KMS-11 (cell line): ENCODE measurements around the gene IMMT.

Experiments used
- H2AFZ ChIP-seq: fragments of 200-600 bp; sonication (generic); 2 replicates; pipeline ENCODE4 v1.6.1; 2016; ENCODE audit warnings: antibody characterized with exemption, mixed run types, low read depth
- H3K27ac ChIP-seq: fragments of 200-600 bp; sonication (generic); 2 replicates; pipeline ENCODE4 v1.6.1; 2016; ENCODE audit warnings: mild to moderate bottlenecking, mixed run types
- H3K27me3 ChIP-seq: fragments of 200-600 bp; sonication (generic); 2 replicates; pipeline ENCODE4 v1.6.1; 2017; ENCODE audit warnings: mild to moderate bottlenecking, low read depth, mixed run types, moderate library complexity; ENCODE audit not compliant: insufficient read depth
- H3K36me3 ChIP-seq: fragments of 200-600 bp; sonication (generic); 2 replicates; pipeline ENCODE4 v1.6.1; 2017; ENCODE audit warnings: mild to moderate bottlenecking, mixed run types; ENCODE audit not compliant: insufficient read depth
- H3K4me1 ChIP-seq: fragments of 200-600 bp; sonication (generic); 2 replicates; pipeline ENCODE4 v1.6.1; 2016; ENCODE audit warnings: mild to moderate bottlenecking, low read depth, mixed run types; ENCODE audit not compliant: poor library complexity, severe bottlenecking
- H3K4me2 ChIP-seq: fragments of 200-600 bp; sonication (generic); 2 replicates; pipeline ENCODE4 v1.7.0; 2016; ENCODE audit warnings: mild to moderate bottlenecking, mixed run types
- H3K4me3 ChIP-seq: fragments of 200-600 bp; sonication (generic); IDR thresholded peaks from 2 replicates; pipeline ENCODE4 v1.6.1; 2017; ENCODE audit warnings: low read depth, low read length, mixed read lengths; ENCODE audit not compliant: insufficient read depth
- H3K79me2 ChIP-seq: fragments of 200-600 bp; sonication (generic); 2 replicates; pipeline ENCODE4 v1.6.1; 2016; ENCODE audit warnings: low read depth, mixed run types; ENCODE audit not compliant: insufficient read depth
- H3K9ac ChIP-seq: fragments of 200-600 bp; sonication (generic); 2 replicates; pipeline ENCODE4 v1.6.1; 2016; ENCODE audit warnings: mild to moderate bottlenecking, mixed run types
- H4K20me1 ChIP-seq: fragments of 200-600 bp; sonication (generic); 2 replicates; pipeline ENCODE4 v1.6.1; 2016; ENCODE audit warnings: mild to moderate bottlenecking, mixed run types; ENCODE audit not compliant: insufficient read depth
- TF ChIP-seq, protein P1 (sequence below): fragments of 200-600 bp; sonication (generic); conservative IDR thresholded peaks from 2 replicates; pipeline ENCODE4 v1.6.1; 2017; ENCODE audit warnings: low read depth, mild to moderate bottlenecking, antibody characterized with exemption, low read length, moderate library complexity, mixed read lengths

Gene IMMT

DNA sequence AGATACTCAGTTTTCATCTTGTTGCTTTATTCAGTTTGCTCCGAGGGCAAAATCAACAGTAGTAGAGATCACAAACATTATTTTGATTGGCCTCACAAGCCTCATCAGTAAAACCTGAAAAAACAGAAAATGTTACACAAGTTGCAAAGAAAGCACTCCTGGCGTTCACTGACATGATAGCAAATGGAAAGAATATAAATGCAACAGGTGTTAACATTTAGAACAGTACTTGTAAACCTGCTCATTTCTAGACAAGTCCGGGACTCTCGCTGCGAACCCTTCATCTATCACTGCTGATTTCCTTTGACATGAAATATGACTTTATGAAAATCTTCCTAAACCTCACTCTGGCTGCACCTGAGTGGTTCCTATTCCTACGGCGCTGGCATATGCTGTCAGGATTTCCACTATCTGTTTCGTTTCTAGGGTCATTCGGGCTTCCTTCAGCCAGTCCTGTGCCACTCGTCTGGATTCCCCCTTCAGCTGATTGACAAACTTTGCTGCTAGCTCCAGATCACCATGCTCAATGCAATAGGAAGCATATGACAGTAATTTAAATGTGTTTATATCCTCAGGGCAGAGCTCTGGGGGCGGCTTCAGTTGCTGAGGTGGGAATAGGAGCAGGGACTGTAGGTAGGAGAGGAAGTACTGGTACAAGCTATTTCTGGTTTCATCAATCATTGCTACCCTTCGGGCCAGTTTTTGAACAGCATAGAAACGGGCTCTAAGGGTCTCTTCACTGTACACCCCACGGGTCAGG, 51.2 kb downstream of the IMMT start:
- Histone ChIP-seq H3K4me3 (no peak overlapping the region), H2AFZ (no peak overlapping the region), H3K4me2 (no peak overlapping the region), H3K27ac (no peak overlapping the region), H3K9ac (no peak overlapping the region), H4K20me1 (no peaks in the 10 kb centered on the region), H3K4me1 (peaks cover 24% of the 10 kb centered on the region), H3K36me3 (peaks cover 14% of the 10 kb centered on the region; the same call in 1 of the 2 replicates), H3K79me2 (no peaks in the 10 kb centered on the region), H3K27me3 (no peaks in the 10 kb centered on the region)
- TF ChIP-seq, protein P1, sequence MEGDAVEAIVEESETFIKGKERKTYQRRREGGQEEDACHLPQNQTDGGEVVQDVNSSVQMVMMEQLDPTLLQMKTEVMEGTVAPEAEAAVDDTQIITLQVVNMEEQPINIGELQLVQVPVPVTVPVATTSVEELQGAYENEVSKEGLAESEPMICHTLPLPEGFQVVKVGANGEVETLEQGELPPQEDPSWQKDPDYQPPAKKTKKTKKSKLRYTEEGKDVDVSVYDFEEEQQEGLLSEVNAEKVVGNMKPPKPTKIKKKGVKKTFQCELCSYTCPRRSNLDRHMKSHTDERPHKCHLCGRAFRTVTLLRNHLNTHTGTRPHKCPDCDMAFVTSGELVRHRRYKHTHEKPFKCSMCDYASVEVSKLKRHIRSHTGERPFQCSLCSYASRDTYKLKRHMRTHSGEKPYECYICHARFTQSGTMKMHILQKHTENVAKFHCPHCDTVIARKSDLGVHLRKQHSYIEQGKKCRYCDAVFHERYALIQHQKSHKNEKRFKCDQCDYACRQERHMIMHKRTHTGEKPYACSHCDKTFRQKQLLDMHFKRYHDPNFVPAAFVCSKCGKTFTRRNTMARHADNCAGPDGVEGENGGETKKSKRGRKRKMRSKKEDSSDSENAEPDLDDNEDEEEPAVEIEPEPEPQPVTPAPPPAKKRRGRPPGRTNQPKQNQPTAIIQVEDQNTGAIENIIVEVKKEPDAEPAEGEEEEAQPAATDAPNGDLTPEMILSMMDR = no peak

DNA sequence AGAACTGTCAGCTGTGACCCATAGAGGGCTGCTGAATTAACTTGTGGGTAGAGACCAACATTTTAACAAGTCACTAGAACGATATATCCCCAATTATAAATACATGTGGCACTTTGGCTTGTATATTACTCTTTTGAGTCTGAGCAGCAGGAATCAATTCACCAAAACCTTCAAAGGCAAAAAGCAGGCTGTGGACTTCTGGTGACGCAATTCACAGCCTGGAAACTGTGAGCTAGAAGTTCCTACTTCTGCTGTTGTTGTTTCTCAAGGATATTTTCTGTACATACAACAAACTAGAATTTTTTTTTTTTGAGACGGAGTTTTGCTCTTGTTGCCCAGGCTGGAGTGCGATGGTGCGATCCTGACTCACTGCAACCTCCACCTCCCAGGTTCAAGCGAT, 52.0 kb downstream of the IMMT start:
- no peaks in the 10 kb centered on the region for H4K20me1 ChIP-seq

DNA sequence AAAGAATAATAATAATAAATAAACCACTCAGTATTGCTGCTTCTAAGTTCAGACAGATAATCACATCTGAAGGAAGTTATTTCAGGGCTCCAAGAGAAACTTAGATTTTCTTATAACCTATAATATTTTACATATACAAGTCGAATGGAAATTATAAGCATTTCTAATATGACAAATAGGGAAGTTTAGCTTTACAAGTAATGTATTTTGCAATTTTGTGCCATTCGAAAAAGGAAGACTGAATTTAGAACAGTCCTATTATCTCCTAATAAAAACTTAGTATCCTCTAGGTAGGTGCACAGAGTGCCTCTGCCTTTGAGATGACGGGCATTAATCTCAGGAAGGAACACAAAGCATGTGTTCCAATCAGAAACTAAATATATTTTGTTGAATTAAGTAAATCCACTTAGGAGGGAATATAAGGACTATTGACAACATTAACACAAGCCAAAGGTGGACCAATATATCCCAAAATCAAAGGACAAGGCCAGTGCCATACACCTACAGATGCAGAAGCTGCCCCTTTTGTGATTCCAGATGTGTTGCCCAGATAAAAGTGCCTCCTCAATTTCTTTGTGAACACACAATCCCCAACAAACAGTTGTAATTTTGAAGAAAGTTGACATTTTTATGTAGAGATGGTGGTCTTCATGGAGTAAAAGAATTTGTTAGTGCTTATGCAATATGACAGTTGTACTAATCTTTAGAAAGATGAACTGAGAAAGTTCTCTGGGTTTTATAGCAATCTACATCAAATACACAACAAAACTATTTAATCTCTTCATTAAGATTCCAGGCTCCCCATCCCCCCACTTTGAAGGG, 52.6 kb downstream of the IMMT start:
- Histone ChIP-seq H3K4me3 (no peak overlapping the region), H3K9ac (no peak overlapping the region), H3K79me2 (no peaks in the 10 kb centered on the region), H3K27me3 (no peaks in the 10 kb centered on the region), H3K4me1 (peaks cover 30% of the 10 kb centered on the region), H3K4me2 (no peak overlapping the region), H3K36me3 (peaks cover 14% of the 10 kb centered on the region; the same call in 1 of the 2 replicates), H2AFZ (no peak overlapping the region), H4K20me1 (no peaks in the 10 kb centered on the region), H3K27ac (no peak overlapping the region)
- TF ChIP-seq, protein P1 = no peak

More for the DNA sequence above, 52.0 kb downstream of the IMMT start:
- TF ChIP-seq, protein P1 = no peak
- H3K4me3 ChIP-seq = no peak overlapping the region
- H3K79me2 ChIP-seq = no peaks in the 10 kb centered on the region
- H3K4me2 ChIP-seq = no peak overlapping the region
- no peak overlapping the region for H3K27ac ChIP-seq
- no peak overlapping the region for H3K9ac ChIP-seq
- peaks cover 14% of the 10 kb centered on the region; the same call in 1 of the 2 replicates for H3K36me3 ChIP-seq
- no peaks in the 10 kb centered on the region for H3K27me3 ChIP-seq
- H3K4me1 ChIP-seq = peaks cover 30% of the 10 kb centered on the region
- no peak overlapping the region for H2AFZ ChIP-seq

DNA sequence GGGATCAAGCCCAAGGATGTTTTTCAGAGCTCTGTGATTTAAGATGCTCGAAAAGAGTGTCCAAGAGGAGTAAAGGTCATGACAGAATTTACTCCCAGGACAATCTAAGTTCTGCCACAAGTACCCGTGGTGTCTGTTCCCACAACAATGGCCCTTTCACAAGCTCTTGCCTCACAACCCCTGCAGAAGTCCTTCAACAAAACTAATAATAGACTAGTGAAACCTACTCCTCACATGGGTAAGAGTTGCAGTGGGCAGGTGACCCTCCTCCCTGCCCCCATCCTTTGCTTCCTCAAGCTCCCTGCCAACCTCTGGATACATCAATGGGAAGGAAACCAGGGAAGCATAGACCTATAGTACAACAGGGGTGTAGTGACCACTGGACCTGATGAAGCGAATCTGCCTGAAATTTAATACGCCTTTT, 54.3 kb downstream of the IMMT start:
- no peaks in the 10 kb centered on the region for H4K20me1 ChIP-seq
- H3K36me3 ChIP-seq = peaks cover 5% of the 10 kb centered on the region; the same call in 1 of the 2 replicates
- H3K4me2 ChIP-seq = no peak overlapping the region; the same call in 1 of the 2 replicates
- H3K27me3 ChIP-seq = no peaks in the 10 kb centered on the region
- H3K4me1 ChIP-seq = peaks cover 30% of the 10 kb centered on the region
- TF ChIP-seq, protein P1 = no peak
- H3K9ac ChIP-seq = no peak overlapping the region
- no peaks in the 10 kb centered on the region for H3K79me2 ChIP-seq
- H3K27ac ChIP-seq = peak overlapping the region; percentile 2; the same call in 1 of the 2 replicates
- H2AFZ ChIP-seq = no peak overlapping the region
- H3K4me3 ChIP-seq = no peak overlapping the region
